Stimulated activated naive CD8-positive, alpha-beta T cell treated with anti-CD3 and anti-CD28 coated beads, Interleukin-15, amount 100 ng/mL, for 72 hours (primary cell): ENCODE results near the gene CAMK2N1.

ENCODE experiments used
- ATAC-seq: fragments of 150-1000 bp; cut with Tn5 transposase; 2 replicates; pipeline ENCODE4 v1.10.0; 2021; ENCODE audit warnings: mild to moderate bottlenecking, moderate library complexity
- DNase-seq, 2 donors: peaks; one replicate each; pipeline ENCODE4 v3.0.0; 2021 to 2022
- H3K27ac Mint-ChIP-seq, 2 donors: one replicate each; pipeline ENCODE4 v1.8.0; 2022; ENCODE audit warnings: mild to moderate bottlenecking in 2 of 2, mixed read lengths in 2 of 2, moderate library complexity in 2 of 2
- H3K27me3 Mint-ChIP-seq: one replicate; pipeline ENCODE4 v1.8.0; 2022; ENCODE audit warnings: mixed read lengths
- H3K4me1 Mint-ChIP-seq: one replicate; pipeline ENCODE4 v1.8.0; 2022; ENCODE audit warnings: mild to moderate bottlenecking, mixed read lengths
- H3K4me3 Mint-ChIP-seq, 2 donors: one replicate each; pipeline ENCODE4 v1.8.0; 2022; ENCODE audit warnings: mild to moderate bottlenecking in 2 of 2, mixed read lengths in 2 of 2, moderate library complexity in 1 of 2
- H3K9me3 Mint-ChIP-seq, 2 donors: one replicate each; pipeline ENCODE4 v1.8.0; 2022; ENCODE audit warnings: mixed read lengths in 2 of 2

Gene CAMK2N1

GRCh38 chr1:20486457-20487235 is 636 bp upstream of the CAMK2N1 start:
- peak; percentile 39 for ATAC-seq
- H3K4me3 Mint-ChIP-seq, result peak overlapping the region; percentile 50 to 78
- no peaks in the 10 kb centered on the region for H3K9me3 Mint-ChIP-seq
- peaks cover 30% of the 10 kb centered on the region for H3K4me1 Mint-ChIP-seq
- DNase-seq, result no peak
- peaks cover 78% of the 10 kb centered on the region for H3K27me3 Mint-ChIP-seq
- no peak overlapping the region for H3K27ac Mint-ChIP-seq

- Mint-ChIP-seq H3K4me3 (peak overlapping the region; percentile 63 to 81), H3K9me3 (no peaks in the 10 kb centered on the region), H3K4me1 (peaks cover 34% of the 10 kb centered on the region), H3K27ac (no peak overlapping the region), H3K27me3 (peaks cover 96% of the 10 kb centered on the region)
- ATAC-seq (peak; percentile 3), DNase-seq (no peak)
Measured at GRCh38 chr1:20484519-20485462, 1.2 kb downstream of the CAMK2N1 start.

DNA sequence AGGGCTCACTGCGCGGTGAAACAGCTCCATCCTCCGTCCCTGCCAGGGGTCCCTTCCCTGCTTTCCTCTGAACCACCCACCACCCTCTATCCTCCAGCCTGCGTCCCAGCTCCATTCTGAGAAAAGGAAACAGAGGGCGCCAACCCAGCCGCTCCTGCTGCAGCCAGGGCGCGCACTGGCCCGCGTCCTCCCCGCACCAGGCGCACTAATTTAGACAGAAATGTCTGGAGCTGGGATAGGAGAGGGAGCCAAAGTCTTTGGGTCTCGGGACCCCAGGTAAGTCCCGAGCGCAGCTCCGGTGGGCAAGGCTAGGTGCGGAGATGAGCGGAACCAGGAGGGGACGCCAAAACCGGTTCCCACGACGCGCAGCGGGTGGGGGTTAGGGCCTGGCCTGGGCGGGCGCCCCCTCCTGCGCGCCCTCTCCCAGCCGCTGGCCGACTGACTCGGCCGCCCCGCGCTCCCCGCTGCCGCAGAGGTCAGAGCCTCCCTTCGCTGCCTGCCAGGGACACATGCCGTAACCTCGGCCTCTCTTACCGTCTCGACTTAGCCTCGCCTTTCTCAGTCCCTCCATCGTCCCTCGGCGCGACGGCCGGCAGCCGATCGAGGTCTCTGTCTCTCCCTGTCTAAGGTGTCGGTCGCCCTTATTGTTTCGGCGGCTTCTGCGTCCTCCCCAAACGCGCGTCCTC is 2.0 kb downstream of the CAMK2N1 start:
- no peak for DNase-seq

GRCh38 chr1:20483098-20483832 is 2.7 kb downstream of the CAMK2N1 start:
- H3K4me3 Mint-ChIP-seq, result peak overlapping the region; percentile 41 to 58
- DNase-seq (no peak), ATAC-seq (no peak)
- H3K4me1 Mint-ChIP-seq, result peaks cover 34% of the 10 kb centered on the region
- H3K27ac Mint-ChIP-seq, result no peak overlapping the region
- H3K9me3 Mint-ChIP-seq, result no peaks in the 10 kb centered on the region
- H3K27me3 Mint-ChIP-seq, result peaks cover 96% of the 10 kb centered on the region

More for the DNA sequence above, 2.0 kb downstream of the CAMK2N1 start:
- Mint-ChIP-seq H3K4me3 (peak overlapping the region; percentile 63 to 81), H3K27me3 (peaks cover 96% of the 10 kb centered on the region), H3K4me1 (peaks cover 34% of the 10 kb centered on the region), H3K9me3 (no peaks in the 10 kb centered on the region), H3K27ac (no peak overlapping the region)
- no peak for ATAC-seq

DNA sequence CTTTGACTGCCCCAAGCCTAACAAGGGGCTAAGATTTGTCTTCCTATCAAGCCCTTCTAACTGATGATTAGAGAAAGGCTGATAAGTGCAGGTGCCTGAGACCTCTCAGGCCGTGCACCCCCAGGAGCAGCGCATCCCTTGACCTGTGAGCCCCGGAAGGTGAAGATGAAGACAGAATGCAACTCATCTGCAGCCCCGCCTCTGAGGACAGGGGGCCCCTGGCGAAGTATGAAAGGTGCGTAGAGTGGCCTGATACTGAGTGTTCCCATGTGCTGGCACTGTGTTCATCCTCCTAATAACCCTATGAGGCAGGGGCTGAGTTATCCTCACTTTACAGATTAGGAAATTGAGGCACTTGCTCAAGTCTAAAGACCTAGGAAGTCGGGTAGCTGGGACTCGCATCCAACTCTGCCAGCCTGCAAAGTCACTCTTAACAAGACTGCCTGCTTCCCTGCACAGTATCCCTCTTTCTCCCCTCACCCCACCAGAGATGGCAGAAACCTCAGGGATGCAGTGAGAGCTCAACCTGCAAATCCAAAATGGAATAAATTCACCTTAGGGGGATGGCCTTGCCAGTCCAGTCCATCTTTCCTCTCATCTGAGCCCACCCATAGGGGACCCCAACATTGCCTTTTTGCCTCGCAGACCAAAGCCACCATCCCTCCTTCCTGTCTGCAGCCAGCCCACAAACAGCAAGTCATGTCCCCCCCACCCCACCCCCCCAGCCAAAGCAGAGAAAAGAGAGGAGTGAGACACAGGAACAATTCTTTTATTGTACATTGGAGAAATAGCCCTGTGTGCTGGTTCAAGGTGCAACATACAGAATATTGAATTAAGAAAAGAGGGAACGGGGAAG is 4.1 kb downstream of the CAMK2N1 start:
- peaks cover 29% of the 10 kb centered on the region for H3K4me1 Mint-ChIP-seq
- H3K27ac Mint-ChIP-seq, result no peak overlapping the region
- no peak overlapping the region for H3K4me3 Mint-ChIP-seq
- H3K9me3 Mint-ChIP-seq, result no peaks in the 10 kb centered on the region
- no peak for DNase-seq
- ATAC-seq, result no peak
- H3K27me3 Mint-ChIP-seq, result peaks cover 96% of the 10 kb centered on the region

GRCh38 chr1:20480951-20481617 is 4.9 kb downstream of the CAMK2N1 start:
- H3K27ac Mint-ChIP-seq, result no peak overlapping the region

DNA sequence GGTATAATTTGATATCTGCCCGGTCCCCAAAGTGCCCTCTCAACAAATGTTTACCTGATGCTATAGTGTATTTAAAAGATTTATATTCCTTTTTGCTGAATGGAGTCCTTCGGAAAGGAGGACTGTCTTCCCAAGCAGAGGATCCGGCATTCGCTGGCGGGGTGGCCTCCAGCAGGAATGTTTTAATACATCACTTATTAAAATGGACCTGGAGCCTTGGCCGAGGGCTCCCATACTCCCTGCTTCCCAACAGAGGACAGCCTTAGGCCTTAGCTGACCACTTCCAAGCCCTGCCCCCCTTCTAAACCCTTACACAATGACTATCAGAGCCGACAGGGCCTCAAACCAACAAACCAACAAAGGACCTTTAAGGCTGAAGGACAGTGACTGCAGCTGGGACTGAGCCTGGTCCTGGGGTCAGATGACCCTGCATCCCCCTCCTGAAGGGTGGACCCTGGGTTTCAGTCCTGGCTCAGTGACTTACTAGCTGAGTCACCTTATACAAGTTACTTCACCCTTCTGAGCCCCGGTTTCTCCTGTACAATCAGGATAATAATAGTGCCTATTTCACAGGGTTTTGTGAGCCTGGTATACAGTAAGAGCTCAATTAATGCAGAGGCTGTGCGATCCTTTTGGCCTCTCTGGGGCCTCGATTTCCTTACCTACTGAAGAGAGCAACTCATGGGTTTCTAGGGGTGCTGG is 5.6 kb downstream of the CAMK2N1 start:
- Mint-ChIP-seq H3K4me3 (no peak overlapping the region), H3K4me1 (peaks cover 33% of the 10 kb centered on the region), H3K9me3 (no peaks in the 10 kb centered on the region), H3K27ac (no peak overlapping the region), H3K27me3 (peaks cover 98% of the 10 kb centered on the region)
- ATAC-seq (no peak), DNase-seq (no peak)

More at GRCh38 chr1:20480951-20481617, 4.9 kb downstream of the CAMK2N1 start:
- Mint-ChIP-seq H3K4me1 (peaks cover 34% of the 10 kb centered on the region), H3K9me3 (no peaks in the 10 kb centered on the region), H3K4me3 (no peak overlapping the region), H3K27me3 (peaks cover 97% of the 10 kb centered on the region)
- ATAC-seq, result no peak
- no peak for DNase-seq

GRCh38 chr1:20479840-20480239 is 6.2 kb downstream of the CAMK2N1 start:
- no peak overlapping the region for H3K27ac Mint-ChIP-seq
- ATAC-seq, result no peak
- peaks cover 32% of the 10 kb centered on the region for H3K4me1 Mint-ChIP-seq
- H3K27me3 Mint-ChIP-seq, result peaks cover 100% of the 10 kb centered on the region
- H3K9me3 Mint-ChIP-seq, result no peaks in the 10 kb centered on the region
- no peak for DNase-seq
- no peak overlapping the region for H3K4me3 Mint-ChIP-seq

- no peaks in the 10 kb centered on the region for H3K9me3 Mint-ChIP-seq
- H3K4me1 Mint-ChIP-seq, result peaks cover 16% of the 10 kb centered on the region
- no peak for ATAC-seq
- H3K4me3 Mint-ChIP-seq, result no peak overlapping the region
- H3K27me3 Mint-ChIP-seq, result peaks cover 100% of the 10 kb centered on the region
- no peak for DNase-seq
- no peak overlapping the region for H3K27ac Mint-ChIP-seq
Measured at GRCh38 chr1:20478057-20478635, 7.9 kb downstream of the CAMK2N1 start.

DNA sequence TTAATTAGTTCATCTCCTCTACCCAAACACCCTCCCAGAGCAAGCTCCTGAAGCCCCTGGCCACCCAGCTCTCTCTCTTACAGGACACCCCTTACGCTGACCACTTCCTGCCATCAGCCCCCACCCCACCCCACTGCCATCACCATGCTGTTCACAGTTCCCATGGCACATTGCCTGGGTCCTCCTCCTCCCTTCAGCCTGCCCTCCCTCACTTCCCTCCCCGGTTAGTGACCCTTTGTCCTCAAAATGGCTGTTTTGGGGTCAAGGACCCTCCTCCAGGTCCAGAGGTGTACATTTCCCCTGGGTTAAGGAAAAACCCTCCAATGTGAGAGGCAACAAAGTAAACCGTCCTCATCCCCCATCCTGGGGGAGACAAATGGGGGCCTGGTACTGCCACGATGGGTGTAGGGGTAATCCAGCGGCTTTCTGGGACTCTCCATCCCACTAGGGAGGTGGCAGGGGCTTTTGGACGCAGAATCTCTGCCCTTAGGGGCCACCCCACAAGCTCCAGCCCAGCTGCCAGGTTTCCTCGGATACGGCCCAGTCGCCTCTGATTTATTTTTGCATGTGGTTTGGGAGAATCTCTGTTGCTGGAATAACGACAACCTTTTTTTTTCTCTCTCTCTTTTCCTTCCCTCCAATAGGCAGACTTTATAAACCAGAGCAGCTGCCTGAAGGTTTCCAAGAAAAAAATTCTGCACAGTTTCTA is 8.5 kb downstream of the CAMK2N1 start:
- ATAC-seq (no peak), DNase-seq (no peak)
- no peak overlapping the region for H3K4me3 Mint-ChIP-seq
- no peaks in the 10 kb centered on the region for H3K9me3 Mint-ChIP-seq
- peak overlapping the region in 1 of 2 donors; percentile 30 for H3K27ac Mint-ChIP-seq
- H3K4me1 Mint-ChIP-seq, result peaks cover 16% of the 10 kb centered on the region
- H3K27me3 Mint-ChIP-seq, result peaks cover 99% of the 10 kb centered on the region

DNA sequence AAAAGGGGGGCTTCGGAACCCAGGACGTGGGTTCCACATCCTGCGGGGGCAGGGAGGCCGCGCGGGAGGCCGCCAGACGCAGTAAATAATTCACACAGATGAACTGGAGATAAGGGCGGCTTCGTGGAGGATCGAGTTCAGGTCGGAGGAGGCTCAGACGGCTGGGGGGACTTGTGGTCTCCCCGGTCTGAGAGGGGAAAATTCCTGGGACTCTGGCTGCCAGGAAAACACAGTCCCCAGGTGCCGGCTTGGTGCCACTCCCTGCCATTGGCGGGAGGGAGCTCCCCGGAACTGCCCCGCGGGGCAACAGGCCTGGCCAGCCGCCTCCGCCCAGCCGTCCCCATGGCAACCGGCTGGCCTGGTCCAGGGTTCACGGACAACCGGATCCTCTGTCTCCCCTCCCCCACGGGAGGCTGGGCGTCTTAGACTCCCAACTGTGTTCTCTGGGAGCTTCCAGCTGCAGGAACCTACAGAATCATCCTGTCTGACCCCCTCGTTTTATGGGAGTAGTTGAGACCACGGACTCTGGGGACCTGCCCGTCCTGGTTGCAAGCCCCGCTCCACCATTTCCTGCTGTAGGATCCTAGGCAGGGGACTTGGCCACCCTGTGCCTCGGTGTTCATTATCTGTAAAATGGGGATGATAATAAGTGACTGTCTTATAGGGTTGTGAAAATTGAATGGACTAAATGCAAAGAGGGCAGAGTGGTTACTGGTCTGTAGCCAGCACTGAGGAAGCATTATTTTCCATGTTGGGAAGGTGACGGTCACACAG is 9.6 kb downstream of the CAMK2N1 start:
- Mint-ChIP-seq H3K27ac (no peak overlapping the region), H3K4me3 (peak overlapping the region in 1 of 2 donors; percentile 39), H3K9me3 (no peaks in the 10 kb centered on the region), H3K4me1 (peaks cover 13% of the 10 kb centered on the region), H3K27me3 (peaks cover 99% of the 10 kb centered on the region)
- ATAC-seq (no peak), DNase-seq (no peak)

DNA sequence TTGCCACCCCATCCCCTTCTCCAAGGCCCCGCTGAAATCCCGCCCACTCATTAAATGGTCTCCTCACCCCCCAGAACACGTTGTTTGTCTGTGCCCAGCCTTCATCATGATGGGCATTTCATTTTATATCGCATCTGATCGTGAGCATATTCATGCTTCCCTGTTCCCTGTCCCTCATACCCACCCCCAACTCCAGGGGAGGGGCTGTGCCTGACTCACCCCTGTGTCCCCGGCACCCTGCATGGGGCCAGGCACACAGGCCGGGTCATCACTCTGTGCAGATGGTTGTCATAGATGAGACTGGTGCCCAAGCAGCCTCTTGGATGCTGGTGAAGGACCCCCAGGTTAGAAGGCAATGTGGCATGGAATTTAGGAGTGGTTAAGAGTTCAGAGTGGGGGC is 11.0 kb downstream of the CAMK2N1 start:
- H3K4me1 Mint-ChIP-seq, result peaks cover 10% of the 10 kb centered on the region
- H3K4me3 Mint-ChIP-seq, result no peak overlapping the region
- no peak for ATAC-seq
- DNase-seq, result no peak
- H3K27ac Mint-ChIP-seq, result no peak overlapping the region
- no peaks in the 10 kb centered on the region for H3K9me3 Mint-ChIP-seq
- peaks cover 92% of the 10 kb centered on the region for H3K27me3 Mint-ChIP-seq
